ENCODE data around the gene ZFTA.
"Not testable (repeated sequence)": the region's sequence is repeated elsewhere in the genome, so short reads cannot be mapped to it uniquely, and the experiment has no call there.

The ZFTA gene

GRCh38 chr11:63768237-63769041 lies at the start of gene ZFTA:
Gene ZFTA (minus strand): TSS chr11:63768775. CDS start chr11:63768622, 153 bp downstream.
- TF ChIP-seq POLR2A (IDR thresholded peaks at IDR 0.05; ENCODE audit: low read length), result no peak
- no peak for TF ChIP-seq GATA1 (IDR thresholded peaks at IDR 0.05; ENCODE audit: low read depth, low read length)
- peak; percentile 67 to 75 for DNase-seq

GRCh38 chr11:63817758-63818498 lies 49.4 kb upstream of the ZFTA start:
- no peak for DNase-seq
- TF ChIP-seq POLR2A (IDR thresholded peaks at IDR 0.05; ENCODE audit: low read length), result no peak
- no peak for TF ChIP-seq GATA1 (IDR thresholded peaks at IDR 0.05; ENCODE audit: low read depth, low read length)

GRCh38 chr11:63816732-63817131 lies 48.2 kb upstream of the ZFTA start:
- TF ChIP-seq GATA1 (IDR thresholded peaks at IDR 0.05; ENCODE audit: low read depth, low read length) (no peak), POLR2A (IDR thresholded peaks at IDR 0.05; ENCODE audit: low read length) (no peak)
- DNase-seq, result no peak

GRCh38 chr11:63816166-63816565 lies 47.6 kb upstream of the ZFTA start:
- no peak for TF ChIP-seq GATA1 (IDR thresholded peaks at IDR 0.05; ENCODE audit: low read depth, low read length)
- no peak for TF ChIP-seq POLR2A (IDR thresholded peaks at IDR 0.05; ENCODE audit: low read length)
- DNase-seq, result no peak

GRCh38 chr11:63814383-63814736 lies 45.8 kb upstream of the ZFTA start:
- DNase-seq, result peak in 1 of 2 experiments; percentile 41
- TF ChIP-seq POLR2A (IDR thresholded peaks at IDR 0.05; ENCODE audit: low read length) (no peak), GATA1 (IDR thresholded peaks at IDR 0.05; ENCODE audit: low read depth, low read length) (no peak)

- TF ChIP-seq POLR2A (IDR thresholded peaks at IDR 0.05; ENCODE audit: low read length) (no peak), GATA1 (IDR thresholded peaks at IDR 0.05; ENCODE audit: low read depth, low read length) (no peak)
- peak; percentile 52 to 57 for DNase-seq
These were observed 45.2 kb upstream of the ZFTA start for GRCh38 chr11:63813563-63814382.

GRCh38 chr11:63813035-63813562 lies 44.5 kb upstream of the ZFTA start, which contains the start of gene SPINDOC:
Gene SPINDOC (plus strand): TSS chr11:63813456. CDS start chr11:63813687, 231 bp downstream.
- TF ChIP-seq POLR2A (IDR thresholded peaks at IDR 0.05; ENCODE audit: low read length) (no peak), GATA1 (IDR thresholded peaks at IDR 0.05; ENCODE audit: low read depth, low read length) (no peak)
- peak; percentile 77 to 82 for DNase-seq

GRCh38 chr11:63811522-63811921 lies 42.9 kb upstream of the ZFTA start:
- DNase-seq, result no peak
- TF ChIP-seq POLR2A (IDR thresholded peaks at IDR 0.05; ENCODE audit: low read length), result no peak
- no peak for TF ChIP-seq GATA1 (IDR thresholded peaks at IDR 0.05; ENCODE audit: low read depth, low read length)

- not testable (repeated sequence) for DNase-seq
These were observed 41.8 kb upstream of the ZFTA start for GRCh38 chr11:63810383-63810782.

GRCh38 chr11:63805844-63806415 lies 37.4 kb upstream of the ZFTA start:
- TF ChIP-seq GATA1 (IDR thresholded peaks at IDR 0.05; ENCODE audit: low read depth, low read length), result no peak
- TF ChIP-seq POLR2A (IDR thresholded peaks at IDR 0.05; ENCODE audit: low read length), result no peak
- DNase-seq, result no peak

GRCh38 chr11:63804259-63804658 lies 35.7 kb upstream of the ZFTA start:
- no peak for TF ChIP-seq GATA1 (IDR thresholded peaks at IDR 0.05; ENCODE audit: low read depth, low read length)
- no peak for TF ChIP-seq POLR2A (IDR thresholded peaks at IDR 0.05; ENCODE audit: low read length)
- DNase-seq, result no peak

GRCh38 chr11:63802637-63803414 lies 34.3 kb upstream of the ZFTA start:
- TF ChIP-seq POLR2A (IDR thresholded peaks at IDR 0.05; ENCODE audit: low read length), result no peak
- no peak for TF ChIP-seq GATA1 (IDR thresholded peaks at IDR 0.05; ENCODE audit: low read depth, low read length)

GRCh38 chr11:63800921-63801320 lies 32.3 kb upstream of the ZFTA start:
- no peak for DNase-seq
- no peak for TF ChIP-seq GATA1 (IDR thresholded peaks at IDR 0.05; ENCODE audit: low read depth, low read length)

More at GRCh38 chr11:63802637-63803414, 34.3 kb upstream of the ZFTA start:
- peak; percentile 25 to 39 for DNase-seq

Measured in erythroblast (primary cell).